ENCODE data around the gene FUT6.
"Not testable (repeated sequence)": the region's sequence is repeated elsewhere in the genome, so short reads cannot be mapped to it uniquely, and the experiment has no call there.

FUT6 gene, protein sequence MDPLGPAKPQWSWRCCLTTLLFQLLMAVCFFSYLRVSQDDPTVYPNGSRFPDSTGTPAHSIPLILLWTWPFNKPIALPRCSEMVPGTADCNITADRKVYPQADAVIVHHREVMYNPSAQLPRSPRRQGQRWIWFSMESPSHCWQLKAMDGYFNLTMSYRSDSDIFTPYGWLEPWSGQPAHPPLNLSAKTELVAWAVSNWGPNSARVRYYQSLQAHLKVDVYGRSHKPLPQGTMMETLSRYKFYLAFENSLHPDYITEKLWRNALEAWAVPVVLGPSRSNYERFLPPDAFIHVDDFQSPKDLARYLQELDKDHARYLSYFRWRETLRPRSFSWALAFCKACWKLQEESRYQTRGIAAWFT

GRCh38 chr19:5839065-5840017, at the start of gene FUT6:
FUT6 (minus strand) TSS chr19:5839702; CDS start chr19:5832567, 7,135 bp downstream.
- DNase-seq = no peak

DNA sequence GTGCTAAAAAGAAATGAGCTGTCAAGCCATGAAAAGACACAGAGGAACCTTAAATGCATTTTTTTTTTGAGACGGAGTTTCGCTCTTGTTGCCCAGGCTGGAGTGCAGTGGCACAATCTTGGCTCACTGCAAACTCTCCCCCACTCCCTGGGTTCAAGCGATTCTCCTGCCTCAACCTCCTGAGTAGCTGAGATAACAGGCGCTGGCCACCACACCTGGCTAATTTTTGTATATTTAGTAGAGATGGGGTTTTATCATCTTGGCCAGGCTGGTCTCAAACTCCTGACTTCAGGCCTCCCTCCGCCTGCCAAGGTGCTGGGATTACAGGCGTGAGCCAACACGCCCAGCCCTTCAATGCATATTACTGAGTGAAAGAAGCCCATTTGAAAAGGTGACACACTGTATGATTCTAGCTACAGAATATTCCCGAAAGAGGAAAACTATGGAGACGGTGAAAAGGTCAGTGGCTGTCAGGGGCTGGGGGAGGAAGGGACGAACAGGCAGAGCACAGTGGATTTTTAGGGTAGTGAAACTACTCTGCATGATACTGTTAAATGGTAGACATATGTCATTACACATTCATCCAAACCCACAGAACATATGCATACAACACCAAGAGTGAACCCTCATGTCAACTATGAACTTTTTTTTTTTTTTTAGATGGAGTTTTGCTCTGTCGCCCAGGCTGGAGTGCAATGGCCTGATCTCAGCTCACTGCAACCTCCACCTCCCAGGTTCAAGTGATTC, 44.7 kb upstream of the FUT6 start:
- not testable (repeated sequence) for DNase-seq

- not testable (repeated sequence) for DNase-seq
Measured at GRCh38 chr19:5883157-5883873, 43.8 kb upstream of the FUT6 start.

GRCh38 chr19:5882421-5882968, 43.0 kb upstream of the FUT6 start:
- DNase-seq = no peak

DNA sequence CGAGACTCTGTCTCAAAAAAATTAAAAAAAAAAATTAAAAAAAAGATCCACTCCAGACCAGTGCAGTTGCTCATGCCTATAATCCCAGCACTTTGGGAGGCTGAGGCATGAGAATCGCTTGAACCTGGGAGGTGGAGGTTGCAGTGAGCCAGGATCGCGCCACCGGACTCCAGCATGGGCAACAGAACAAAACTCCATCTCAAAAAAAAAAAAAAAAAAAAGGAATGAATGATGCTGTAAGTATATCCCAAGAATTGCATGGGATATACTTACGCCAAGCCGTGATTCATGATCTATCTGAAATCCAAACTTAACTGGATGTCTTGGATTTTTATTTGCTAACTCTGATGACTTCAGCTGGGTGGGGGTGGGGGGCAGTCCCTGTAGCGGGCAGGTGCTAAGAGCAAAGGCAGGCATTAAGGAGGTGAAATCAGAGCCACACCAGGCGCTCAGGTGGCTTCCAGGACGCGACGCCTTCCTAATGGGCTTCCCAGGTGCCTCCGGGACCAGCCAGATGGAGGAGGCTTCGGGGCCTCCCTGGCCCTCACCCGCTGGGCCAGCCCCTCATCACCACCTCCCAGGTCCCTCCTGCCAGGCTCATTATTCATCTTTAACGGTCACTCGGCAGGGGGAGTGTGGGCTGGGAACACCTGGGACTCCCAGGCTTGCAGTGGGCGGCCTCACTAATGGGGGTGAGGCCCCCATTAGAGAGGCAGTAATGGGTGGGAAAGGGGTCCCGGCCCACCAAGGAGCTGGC, 42.2 kb upstream of the FUT6 start:
- DNase-seq = no peak

GRCh38 chr19:5880604-5881078, 41.1 kb upstream of the FUT6 start:
- no peak for DNase-seq

DNA sequence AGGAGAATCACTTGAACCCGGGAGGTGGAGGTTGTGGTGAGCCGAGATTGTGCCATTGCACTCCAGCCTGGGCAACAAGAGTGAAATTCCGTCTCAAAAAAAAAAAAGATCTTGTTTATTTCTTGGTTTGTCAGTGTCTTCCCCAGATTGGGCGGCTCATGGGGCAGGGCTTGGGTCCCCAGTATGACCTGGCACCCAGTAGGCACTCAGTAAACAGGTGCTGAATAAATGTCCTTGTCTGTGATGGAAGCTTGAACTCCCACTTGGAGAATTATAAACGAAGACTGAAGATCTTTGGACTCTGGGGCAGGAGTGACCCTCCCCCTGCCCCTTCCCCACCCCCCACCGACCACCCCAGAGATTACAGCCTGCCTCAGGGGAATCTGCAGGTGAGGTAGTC, 40.7 kb upstream of the FUT6 start:
- DNase-seq = no peak

DNA sequence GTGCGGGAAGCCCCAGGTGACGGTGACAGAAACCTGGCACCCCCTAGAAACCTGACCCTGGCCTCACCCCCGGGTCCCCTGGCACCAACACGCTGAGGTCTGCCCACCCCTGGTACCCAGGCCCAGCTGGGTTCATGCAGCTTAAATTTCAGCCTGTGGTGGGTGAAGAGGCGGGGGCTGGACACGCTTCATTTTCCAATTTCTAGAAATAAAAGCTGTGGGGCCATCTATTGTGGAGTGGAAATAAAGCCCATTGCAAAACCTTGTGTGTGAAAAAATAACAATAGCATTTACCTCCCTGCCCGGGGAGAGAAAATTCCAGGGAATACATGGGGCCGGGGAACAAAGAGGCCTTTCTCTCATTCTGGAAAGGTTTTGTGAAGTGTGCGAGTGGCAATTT, 38.4 kb upstream of the FUT6 start:
- DNase-seq = no peak

DNA sequence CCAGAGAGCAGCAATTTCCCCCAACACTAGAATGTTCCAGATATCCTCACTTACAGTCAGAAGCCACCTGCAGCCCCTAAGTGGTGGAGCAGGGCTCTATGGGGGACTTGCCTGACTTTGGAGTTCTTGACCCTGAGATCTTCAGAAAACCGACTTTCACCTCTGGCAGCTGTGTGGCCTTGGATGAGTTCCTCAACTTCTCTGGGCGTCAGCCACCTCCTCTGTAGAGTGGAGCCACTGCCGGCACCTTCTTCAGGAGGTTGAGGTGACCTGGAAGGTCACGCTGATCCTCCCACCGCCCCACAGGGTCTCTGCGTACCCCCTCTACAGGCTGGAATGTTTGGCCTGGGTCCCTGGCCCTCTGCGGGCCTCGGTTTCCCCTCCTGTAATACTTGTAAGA, 37.9 kb upstream of the FUT6 start:
- no peak for DNase-seq

DNA sequence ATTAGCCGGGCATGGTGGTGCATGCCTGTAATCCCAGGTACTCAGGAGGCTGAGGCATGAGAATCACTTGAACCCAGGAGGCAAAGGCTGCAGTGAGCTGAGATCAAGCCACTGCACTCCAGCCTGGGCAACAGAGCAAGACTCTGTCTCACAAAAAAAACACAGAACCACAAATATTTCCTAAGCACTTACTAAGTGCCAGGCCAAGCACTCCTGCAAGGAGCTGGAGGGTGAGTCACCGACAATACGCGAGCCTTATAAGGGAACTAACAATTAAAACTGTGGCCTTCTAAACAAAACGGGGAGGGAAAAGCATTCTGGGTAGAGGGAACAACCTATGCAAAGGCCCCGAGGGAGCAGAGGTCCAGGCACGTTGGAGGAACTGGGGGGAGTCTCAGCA, 35.0 kb upstream of the FUT6 start:
- DNase-seq = not testable (repeated sequence)

DNA sequence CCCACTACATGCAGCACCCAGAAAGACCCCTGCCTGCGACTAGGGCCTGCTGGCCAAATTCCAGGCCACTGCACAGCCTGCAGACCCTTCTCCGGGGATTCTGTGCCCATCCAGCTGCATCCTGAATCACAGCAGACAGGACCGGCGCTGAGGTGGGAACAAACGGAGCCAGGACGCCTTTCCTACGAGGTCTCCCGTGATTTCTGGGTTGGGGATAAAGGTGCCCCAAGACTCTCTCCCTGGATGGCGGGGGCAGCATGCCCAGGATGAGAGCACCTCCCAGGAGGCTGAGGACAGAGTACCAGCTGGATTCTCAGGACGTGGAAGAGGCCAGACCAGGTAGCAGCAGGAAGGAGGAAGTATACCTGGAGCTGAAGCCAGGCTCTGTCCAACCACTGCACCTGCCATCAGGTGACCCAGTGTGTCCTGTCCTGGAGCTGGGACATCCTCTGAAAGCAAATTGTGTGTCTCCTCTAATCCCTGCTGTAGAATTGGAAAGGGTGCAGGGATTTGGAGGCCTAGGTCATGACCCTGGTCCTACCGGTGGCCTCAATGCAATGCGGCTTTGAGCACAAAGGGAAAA, 34.2 kb upstream of the FUT6 start:
- no peak for DNase-seq

DNA sequence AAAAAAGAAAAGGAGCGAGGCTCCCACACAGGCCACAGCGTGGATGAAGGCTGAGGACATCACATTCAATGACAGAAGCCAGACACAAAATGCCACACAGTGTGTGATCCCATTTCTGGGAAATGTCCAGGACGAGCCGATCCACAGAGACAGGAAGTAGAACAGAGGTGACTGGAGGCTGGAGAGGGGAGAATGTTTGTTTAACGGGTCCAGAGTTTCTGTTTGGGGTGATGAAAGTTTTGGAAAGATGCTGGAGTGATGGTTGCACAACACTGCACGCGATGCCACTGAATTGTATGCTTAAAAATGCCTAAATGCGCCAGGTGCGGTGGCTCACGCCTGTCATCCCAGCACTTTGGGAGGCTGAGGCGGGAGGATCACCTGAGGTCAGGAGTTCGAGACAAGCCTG, 31.5 kb upstream of the FUT6 start:
- no peak for DNase-seq

DNA sequence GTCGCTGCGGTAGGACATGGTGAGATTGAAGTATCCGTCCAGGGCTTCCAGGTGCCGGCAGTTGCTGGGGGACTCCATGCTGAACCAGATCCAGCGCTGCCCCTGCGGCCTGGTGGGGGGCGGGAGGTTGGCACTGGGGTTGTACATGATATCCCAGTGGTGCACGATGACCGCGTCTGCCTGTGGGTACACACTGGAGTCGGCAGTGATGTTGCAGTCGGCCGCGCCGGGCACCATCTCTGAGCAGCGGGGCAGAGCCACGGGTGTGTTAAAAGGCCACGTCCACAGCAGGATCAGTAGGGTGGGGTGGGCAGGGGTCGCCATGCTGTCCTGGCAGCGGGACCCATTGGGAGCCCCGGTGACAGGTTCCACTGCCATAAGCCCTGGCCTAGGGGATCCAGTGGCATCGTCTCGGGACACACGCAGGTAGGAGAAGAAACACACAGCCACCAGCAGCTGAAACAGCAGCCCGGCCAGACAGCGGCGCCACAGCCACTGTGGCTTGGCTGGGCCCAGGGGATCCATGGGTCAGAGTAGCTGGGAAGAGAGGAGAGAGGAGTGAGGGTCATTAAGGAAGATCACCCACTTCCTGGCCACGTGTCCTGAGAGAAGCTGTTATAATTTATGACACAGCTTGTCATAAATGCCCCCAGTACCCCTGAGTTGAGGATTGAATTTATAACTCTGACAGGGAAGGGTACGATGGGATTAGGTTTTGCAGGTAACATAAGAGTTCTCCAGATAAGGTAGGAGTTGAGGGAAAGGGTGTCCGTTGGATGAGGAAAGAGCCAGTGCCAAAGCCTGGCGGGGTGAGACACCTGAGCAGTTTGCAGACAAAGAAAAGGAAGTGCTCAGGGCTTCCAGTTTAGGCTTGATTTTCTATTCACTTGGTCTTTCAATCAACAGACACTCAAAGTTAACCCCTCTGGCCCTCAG, 28.0 kb upstream of the FUT6 start:
- no peak for DNase-seq

GRCh38 chr19:5865772-5866171, 26.3 kb upstream of the FUT6 start:
- no peak for DNase-seq

GRCh38 chr19:5864725-5865486, 25.4 kb upstream of the FUT6 start:
- DNase-seq = no peak

- DNase-seq = no peak
Measured at GRCh38 chr19:5864013-5864720, 24.7 kb upstream of the FUT6 start.

DNA sequence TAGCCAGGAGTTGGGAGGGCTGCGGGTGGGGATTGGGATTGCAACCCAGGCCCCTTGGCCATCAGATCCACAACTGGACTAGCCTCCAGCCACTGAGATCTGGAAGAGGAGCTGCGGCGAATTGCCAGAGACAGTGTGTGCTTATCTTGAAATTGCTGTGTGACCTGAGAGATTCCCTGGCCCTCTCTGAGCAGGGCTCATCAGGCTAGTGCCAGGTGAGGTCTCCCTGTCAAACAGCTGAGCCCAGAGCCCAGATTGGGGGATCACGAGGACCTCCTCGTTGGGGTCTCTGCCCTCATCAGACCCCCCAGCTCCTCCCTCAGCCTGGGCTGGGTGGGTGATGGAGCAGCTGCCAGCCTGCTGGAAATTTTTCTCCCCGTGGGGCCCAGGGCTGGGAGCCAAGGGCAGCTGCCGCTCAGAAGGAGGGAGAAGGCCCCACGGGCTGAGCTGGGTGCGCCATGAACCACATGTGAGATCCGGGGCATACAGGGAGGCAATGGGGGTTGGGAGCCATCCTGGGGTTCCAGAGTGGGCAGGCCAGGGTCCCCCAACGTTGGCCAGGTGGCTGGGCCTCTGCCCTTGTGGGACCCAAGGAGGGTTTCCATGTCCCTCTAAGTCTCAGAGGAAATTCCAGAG, 23.6 kb upstream of the FUT6 start:
- DNase-seq = no peak
